GM18861 (cell line): ENCODE data around the gene GNA15.
"Not testable (repeated sequence)": the region's sequence is repeated elsewhere in the genome, so short reads cannot be mapped to it uniquely, and the experiment has no call there.

Source experiments
- ATAC-seq: cut with Tn5 transposase; IDR thresholded peaks from one replicate; pipeline ENCODE4 v1.9.1; 2021; ENCODE audit not compliant: unreplicated experiment

GNA15 gene

GRCh38 chr19:3167533-3168272 lies 31.9 kb downstream of the GNA15 start:
- no peak for ATAC-seq

GRCh38 chr19:3171894-3172672 lies 36.2 kb downstream of the GNA15 start:
- ATAC-seq: no peak

GRCh38 chr19:3172673-3173000 lies 36.8 kb downstream of the GNA15 start:
- not testable (repeated sequence) for ATAC-seq

- ATAC-seq: no peak
Observed at GRCh38 chr19:3175781-3176714, 40.2 kb downstream of the GNA15 start.

- no peak for ATAC-seq
Observed at GRCh38 chr19:3176715-3177501, 41.1 kb downstream of the GNA15 start.

- ATAC-seq: peak; percentile 43
Observed at GRCh38 chr19:3178377-3178972, 42.6 kb downstream of the GNA15 start, which contains the start of gene S1PR4. Gene S1PR4, plus strand, starts transcription at chr19:3178769. Its CDS starts 24 bp downstream, at chr19:3178793.

GRCh38 chr19:3178973-3179738 lies 43.3 kb downstream of the GNA15 start:
- ATAC-seq: peak; percentile 10

GRCh38 chr19:3179739-3180293 lies 44.0 kb downstream of the GNA15 start:
- no peak for ATAC-seq

- ATAC-seq: no peak
Observed at GRCh38 chr19:3183721-3184641, 48.1 kb downstream of the GNA15 start.

GRCh38 chr19:3184847-3185460 lies 49.1 kb downstream of the GNA15 start:
- ATAC-seq: peak; percentile 14

- ATAC-seq: peak; percentile 59
Observed at GRCh38 chr19:3185461-3186159, 49.8 kb downstream of the GNA15 start, which contains the start of gene NCLN. Gene NCLN, plus strand, starts transcription at chr19:3185930. Its CDS starts 101 bp downstream, at chr19:3186031.

GRCh38 chr19:3186160-3186688 lies 50.4 kb downstream of the GNA15 start:
- no peak for ATAC-seq

- no peak for ATAC-seq
Observed at GRCh38 chr19:3186891-3187661, 51.2 kb downstream of the GNA15 start.

- ATAC-seq: no peak
Observed at GRCh38 chr19:3187662-3188511, 52.1 kb downstream of the GNA15 start.
